MV-4-11 (cell line): ENCODE data around the gene CLIC3.
A peak's percentile ranks its signal among the peaks of the same experiment; 100 is the strongest.

Source experiments
- DNase-seq: peaks from one replicate; lab custom pipeline; 2025; lab: John Stamatoyannopoulos, UW

The CLIC3 gene

DNA sequence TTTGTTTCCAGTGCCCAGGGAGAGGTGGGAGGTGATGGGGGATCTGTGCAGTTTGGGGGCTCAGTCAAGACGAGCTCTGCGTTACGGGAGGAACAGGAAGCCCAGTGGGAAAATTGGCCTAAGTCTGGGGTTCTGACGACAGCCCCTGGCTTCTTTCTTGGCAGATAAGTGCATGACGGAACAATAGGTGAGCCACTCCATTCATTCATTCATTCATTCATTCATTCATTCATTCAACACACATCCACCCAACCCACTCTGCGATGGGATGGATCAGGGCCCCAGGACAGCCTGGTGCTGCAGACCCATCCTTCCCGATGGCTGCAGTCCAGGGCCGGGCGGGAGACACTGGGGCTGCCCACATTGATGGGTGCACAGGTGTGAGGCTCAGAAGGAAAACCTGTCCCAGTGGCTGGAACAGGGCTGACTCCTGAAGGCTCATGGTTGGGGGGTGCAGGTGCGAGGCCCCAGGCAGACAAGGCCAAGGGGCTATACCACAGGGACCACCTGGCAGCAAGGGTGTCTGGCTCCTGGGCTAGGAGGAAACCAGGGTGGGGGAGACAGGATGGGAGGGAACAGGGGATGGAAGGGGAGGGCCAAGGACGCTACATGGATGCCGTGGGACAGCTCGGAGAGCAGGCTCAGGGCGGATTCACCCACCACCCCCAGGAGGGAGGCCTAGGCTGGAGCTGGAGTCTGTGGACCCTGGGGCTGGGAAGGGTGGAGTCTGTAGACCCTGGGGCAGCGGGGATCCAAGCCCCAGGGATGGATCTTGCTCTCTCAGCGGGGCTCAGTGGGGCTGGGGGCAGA lies 15.5 kb downstream of the CLIC3 start:
- DNase-seq, result no peak

DNA sequence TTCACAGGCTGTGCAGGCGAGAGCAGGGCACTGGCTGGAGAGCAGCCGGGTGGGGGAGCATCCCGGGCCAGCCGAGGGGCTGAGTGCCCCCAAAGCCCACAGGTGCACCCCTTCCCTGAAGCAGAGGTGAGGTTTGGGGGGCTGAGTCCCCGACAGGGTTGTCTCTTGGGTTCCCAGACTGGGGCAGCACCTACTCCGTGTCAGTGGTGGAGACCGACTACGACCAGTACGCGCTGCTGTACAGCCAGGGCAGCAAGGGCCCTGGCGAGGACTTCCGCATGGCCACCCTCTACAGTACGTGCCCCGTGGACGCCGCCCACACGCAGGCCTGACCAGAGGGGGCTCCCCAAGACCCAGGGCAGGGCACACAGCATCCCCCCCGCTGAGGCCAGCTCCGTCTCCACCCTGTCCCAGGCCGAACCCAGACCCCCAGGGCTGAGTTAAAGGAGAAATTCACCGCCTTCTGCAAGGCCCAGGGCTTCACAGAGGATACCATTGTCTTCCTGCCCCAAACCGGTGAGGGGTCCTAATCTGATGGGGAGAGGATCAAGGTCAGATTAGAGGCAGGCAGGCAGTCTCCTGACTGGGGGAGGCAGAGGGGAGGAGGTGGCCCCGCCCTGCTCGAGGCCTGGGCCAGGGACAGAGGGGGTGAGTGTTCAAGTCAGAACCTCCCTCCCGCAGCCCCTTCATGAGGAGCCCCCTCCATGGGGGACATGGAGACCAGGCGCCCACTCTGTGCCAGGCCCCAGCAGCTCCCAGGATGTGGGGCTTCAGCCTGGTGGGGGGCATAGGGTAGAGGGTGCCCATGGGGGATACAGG lies 16.4 kb downstream of the CLIC3 start:
- DNase-seq, result no peak

DNA sequence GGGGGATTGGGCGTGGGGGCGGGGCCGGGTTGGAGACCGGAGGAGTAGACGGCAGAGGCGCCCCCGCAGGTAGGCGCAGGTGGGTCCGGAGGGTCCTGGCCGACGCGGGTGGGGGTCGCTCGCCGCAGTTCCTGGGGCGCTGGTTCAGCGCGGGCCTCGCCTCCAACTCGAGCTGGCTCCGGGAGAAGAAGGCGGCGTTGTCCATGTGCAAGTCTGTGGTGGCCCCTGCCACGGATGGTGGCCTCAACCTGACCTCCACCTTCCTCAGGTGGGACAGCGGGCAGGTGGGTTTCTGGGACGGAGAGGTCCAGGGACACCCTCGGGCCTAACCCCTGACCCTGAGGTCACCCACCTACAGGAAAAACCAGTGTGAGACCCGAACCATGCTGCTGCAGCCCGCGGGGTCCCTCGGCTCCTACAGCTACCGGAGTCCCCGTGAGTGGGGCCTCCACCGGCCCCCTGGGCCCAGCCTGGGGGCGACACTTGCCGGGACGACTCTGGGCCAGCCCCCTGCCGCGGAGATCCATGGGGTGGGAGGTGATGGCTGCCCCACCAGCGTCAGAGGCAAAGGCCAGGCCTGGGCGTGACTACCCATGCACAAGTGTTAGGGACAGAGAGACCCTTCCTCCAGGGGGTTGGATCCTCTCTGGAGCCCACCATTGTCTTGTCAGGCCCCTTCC lies 17.4 kb downstream of the CLIC3 start:
- no peak for DNase-seq

DNA sequence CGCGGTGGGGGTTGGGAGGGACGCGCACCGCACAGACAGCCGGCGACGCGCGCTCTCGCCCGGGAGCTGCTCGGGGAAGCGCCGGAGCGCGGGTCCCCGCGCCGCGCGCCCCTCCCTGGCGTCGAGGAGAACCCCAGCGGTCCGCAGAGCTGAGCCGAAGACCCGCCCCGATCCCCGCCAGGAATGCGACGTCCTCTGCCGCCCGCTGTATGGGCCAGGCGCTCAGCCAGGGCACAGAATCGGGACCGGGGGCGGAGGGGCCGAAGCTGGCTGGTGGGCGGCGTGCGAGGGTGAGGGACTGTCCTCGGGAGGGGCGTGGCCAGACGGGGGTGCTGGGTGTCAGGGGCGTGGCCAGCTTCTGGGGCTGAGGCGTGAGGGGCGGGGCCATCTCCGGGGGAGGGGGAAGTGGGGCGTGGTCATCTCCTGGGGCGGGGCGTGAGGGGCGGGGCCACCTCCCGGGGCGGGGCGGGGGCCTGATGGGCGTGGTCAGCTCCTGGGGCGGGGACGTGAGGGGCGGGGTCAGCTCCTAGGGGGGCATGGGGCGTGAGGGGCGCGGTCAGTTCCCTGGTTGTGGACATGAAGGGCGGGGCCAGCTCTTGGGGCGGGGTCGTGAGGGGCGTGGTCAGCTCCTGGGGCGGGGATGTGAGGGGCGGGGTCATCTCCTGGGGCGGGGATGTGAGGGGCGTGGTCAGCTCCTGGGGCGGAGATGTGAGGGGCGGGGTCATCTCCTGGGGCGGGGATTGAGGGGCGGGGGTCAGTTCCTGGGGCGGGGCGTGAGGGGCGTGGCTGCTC lies 18.1 kb downstream of the CLIC3 start:
- peak; percentile 24 for DNase-seq

DNA sequence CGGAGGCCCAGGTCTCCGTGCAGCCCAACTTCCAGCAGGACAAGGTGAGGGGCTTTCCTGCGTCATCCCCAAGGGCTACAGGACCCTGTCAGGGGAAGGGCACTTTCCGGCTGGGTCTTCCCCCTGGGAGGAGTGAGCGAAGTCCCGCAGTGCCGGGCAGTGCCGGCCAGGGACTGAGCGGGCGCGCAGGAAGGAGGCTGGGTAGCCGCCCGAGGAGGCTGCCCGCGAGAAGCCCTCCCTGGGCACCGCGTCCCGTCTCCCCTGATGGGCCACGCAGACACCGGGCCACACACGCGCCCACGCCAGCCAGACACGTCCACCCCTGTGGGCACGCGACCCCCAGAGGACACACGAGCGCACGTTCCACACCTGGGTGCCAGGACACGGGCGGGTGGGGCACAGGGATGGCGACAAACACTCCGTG lies 18.7 kb downstream of the CLIC3 start:
- DNase-seq, result no peak

- DNase-seq, result no peak
Observed at GRCh38 chr9:136977223-136977622, 19.1 kb downstream of the CLIC3 start, which contains the start of gene PTGDS. Gene PTGDS, plus strand, starts transcription at chr9:136977504. Its CDS starts 75 bp downstream, at chr9:136977579.

DNA sequence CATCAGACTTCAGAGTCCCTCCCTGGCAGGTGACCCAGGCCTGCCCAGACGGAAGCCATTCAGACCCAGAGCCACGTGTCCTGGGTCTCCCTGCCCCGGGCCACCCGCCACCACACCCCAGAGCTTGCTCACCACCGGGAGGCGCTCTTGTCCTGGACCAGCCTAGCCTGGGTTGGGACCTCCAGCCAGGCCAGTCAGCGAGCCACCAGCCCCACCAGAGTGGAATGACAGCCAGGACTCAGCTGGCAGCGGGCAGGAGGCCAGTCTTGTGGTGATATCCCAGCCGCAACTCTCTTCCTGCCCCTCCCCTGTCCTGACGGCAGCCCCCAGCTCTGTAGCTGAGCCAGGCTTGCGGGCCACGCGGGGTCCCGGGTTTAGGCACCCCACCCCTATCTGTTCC lies 20.7 kb downstream of the CLIC3 start:
- peak; percentile 25 for DNase-seq

DNA sequence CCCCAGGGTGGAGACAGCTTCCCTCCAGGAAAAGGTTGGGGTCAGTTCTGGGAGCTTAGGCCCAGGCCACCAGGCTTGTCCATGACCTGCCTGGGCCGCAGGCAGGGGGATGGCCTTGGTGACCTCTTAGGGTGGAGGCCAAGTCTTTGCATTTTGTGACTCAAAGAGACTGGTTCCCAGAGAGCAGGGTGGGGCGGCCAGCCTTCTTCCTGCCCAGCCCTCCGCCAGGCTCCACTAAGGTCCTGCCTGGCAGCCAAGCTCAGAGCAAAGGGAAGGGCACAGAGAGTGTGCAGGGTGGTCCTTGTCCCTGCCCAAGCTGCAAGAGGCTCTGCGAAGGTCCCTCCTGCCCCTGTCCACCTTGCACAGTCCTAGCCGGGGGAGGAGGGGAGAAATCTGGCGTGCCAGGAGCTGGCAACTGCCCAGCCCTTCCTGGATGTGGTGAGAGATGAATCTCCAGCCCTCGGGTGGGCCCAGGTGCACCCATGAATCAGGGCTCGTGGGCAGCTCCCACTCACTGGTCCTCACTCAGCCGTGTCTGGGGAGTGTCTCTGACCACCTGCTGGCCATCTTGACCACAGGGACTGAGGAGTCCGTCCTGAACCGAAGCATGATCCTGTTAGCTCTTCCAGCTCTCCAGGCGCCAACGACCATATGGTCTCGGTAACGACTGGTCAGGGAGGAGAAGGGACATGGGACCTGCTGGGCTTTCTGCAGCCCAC lies 21.4 kb downstream of the CLIC3 start:
- DNase-seq, result no peak

- no peak for DNase-seq
Observed at GRCh38 chr9:136973618-136974617, 22.4 kb downstream of the CLIC3 start.

- no peak for DNase-seq
Observed at GRCh38 chr9:136972743-136973142, 23.6 kb downstream of the CLIC3 start.

DNA sequence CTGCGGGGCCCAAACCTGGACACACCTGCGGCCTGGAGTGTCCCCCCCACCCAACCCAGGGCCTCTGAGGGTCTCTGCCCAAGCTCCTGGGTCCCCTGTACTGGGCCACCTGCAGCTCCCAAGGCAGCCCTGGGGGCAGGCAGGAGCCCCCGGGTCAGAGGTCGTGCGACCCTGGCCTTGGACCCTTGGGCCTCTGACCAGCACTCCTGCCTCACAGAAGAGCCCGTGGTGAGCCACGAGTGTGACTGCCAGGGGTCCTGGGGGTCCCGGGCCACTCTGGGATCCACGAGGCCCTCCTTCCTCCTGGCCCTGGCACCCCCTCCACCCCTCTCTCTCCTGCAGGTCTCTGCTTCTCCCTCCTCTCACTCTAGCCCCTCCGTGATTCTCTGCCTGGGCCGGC lies 24.0 kb downstream of the CLIC3 start:
- DNase-seq, result no peak

GRCh38 chr9:136971746-136972145 lies 24.6 kb downstream of the CLIC3 start:
- no peak for DNase-seq

DNA sequence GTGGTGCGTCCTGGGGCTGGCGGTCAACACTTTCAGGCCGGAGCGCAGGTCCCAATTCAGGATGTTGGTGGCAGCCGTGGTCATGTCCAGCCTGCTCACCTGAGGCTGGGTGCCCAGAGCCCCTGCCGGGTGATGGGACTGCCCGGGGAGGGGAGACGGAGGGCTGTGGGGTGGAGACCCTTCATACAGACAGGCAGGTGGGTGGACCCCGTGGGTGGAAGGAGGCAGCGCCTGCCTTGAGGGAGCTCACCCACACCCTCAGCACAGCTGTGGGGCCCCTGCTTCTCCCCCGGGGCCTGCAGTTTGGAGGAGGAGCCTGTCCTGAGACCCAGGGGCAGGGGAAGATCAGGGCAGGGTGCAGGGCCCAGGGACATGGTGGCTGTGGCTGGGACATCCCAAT lies 26.0 kb downstream of the CLIC3 start:
- no peak for DNase-seq

DNA sequence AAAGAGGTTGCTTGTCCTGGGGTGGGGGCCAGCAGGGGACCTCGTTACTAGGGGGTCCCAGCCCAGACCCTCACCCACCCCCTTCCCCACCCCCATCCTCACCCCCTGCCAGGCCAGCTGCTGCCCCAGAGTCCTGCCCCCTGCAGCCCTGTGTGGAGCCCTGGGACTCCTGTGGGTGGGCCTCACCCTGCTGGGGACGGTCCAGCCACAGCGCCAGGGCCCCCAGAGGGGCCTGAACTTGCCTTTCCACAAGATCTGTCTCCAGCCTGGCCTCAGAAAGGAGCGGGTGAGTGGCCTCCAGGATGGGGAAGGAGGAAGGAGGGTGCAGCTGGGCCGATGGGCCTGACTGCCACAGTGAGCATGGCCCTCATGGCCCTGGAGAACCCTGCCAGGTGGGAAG lies 26.6 kb downstream of the CLIC3 start:
- no peak for DNase-seq

DNA sequence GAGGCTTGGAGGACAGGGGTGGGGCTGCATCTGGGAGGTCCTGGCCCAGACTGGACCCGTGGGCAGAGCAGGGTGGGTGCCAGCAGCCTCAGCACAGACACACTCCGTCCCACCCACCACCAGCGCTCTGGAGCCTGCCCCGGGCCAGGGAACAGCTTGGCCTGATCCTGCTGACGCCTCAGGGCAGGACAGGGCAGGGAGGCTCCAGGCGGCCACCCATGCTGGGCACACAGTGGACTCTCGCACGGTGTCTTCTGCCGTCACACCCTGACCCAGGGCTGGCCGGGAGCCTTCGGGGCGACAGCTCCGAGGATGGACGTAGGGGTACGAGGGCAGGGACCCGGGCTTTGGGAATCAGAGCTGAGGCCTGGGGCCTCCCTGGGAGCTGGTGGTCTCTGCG lies 27.2 kb downstream of the CLIC3 start:
- DNase-seq, result no peak

DNA sequence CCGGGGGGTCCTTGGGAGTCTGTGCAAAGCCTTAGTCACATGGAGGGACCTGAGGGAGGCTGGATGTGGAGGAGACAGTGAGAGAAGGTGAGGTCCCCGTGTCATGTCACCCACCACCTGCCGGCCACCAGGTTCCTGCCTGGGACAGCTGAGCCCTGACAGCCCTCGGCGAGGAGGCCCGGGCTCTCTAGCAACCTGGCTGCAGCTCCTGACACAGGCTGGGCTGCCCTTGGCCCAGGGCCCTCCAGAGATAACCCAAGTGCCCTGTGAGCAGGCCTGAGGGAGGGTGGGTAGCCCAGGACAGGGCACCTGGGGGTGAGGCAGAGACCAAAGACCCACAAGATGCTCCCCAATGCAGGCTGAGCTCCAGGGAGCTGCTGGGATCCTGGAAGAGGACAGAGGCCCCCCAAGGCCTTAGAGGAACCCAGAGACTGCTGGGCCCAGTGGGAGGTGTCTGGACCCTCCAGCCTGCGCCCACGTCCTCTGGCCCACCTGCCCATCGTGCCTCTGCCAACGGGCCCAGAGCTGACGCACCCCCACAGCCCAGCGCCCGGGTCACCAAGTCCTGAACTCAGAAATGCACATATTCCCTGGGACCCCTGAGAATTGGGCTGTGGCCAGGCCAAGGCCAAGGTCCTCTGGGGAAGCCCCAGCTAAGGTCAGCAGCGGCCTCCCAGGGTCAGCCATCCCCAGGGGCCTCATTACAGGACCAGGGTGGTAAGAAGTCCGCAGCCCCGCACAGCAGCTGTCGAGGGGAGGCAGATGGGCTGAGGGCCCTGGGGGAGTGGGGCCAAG lies 27.8 kb downstream of the CLIC3 start:
- DNase-seq, result no peak

- no peak for DNase-seq
Observed at GRCh38 chr9:136965771-136966484, 30.4 kb downstream of the CLIC3 start.

DNA sequence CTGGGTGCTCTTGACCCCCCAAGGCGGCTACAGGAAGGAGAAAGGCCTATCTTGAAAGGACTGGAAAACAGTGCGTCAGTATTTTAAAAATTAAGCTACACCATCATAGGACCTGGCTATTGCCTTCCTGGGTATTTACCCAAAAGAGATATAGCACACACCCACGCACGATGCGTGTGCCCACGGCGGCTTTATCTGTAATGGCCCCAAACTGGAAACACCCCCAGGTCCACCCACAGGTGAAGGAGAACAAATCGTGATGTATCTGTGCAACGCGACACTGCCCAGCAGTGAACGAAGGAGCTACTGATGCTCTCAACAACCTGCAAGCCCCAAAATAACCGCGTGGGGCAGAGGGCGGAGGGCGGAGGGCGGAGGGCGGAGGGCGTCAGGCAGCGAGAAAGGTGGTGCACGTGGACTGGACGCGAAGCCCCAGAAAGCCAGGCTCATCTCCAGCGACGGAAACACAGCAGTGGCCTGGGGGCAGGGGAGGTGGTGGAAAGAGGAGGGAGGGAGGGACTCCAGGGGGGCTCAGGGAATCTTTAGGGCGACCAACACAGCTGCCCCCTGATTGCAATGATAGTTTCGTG lies 31.4 kb downstream of the CLIC3 start:
- DNase-seq, result no peak
